Measurements from ENCODE around the gene AAMP. TPM values are rescaled to one million over a fixed set of nuclear protein-coding genes. Genes with fewer than 3 reads are reported as not detected.

AAMP gene
- total and polyA plus RNA-seq, 2 donors (not counting 3 experiments of a cell fraction or from before 2014, with no cell fraction given), result 69.3 to 84.4 TPM

- H4K20me1 ChIP-seq (replicated peaks; ENCODE audit: control insufficient read depth, extremely low read depth, insufficient read depth, low read length), result no peaks in the 10 kb centered on the region
- no TSS peak for BruUV-seq (replicated peaks)
- FAIRE-seq (no peak), DNase-seq (ENCODE audit: low read depth, low spot score) (no peak)
- H3K9me3 ChIP-seq (replicated peaks; ENCODE audit: control insufficient read depth, insufficient read depth, low read length), result no peaks in the 10 kb centered on the region
- H3K4me3 ChIP-seq (replicated peaks in 1 of 3; ENCODE audit: insufficient read depth in 1 of 3, low read depth in 1 of 3, low read length in 3 of 3), result no peak overlapping the region
- H3K27me3 ChIP-seq (ENCODE audit: control insufficient read depth in 2 of 2, insufficient read depth in 2 of 2, low read length in 2 of 2), result no peaks in the 10 kb centered on the region
- H2AFZ ChIP-seq (ENCODE audit: low read depth, low read length), result no peak overlapping the region
- TF ChIP-seq CTCF (IDR thresholded peaks at IDR 0.05; ENCODE audit: extremely low read depth in 1 of 2, insufficient read depth in 1 of 2, low read depth in 1 of 2, low read length in 2 of 2) (no peak), MYC (IDR thresholded peaks at IDR 0.05; ENCODE audit: low read depth, low read length) (no peak), POLR2AphosphoS5 (IDR thresholded peaks at IDR 0.05; ENCODE audit: insufficient read depth, low read depth, low read length) (no peak), JUN (IDR thresholded peaks at IDR 0.05; ENCODE audit: borderline replicate concordance, insufficient read depth, insufficient read length, low read depth) (no peak), EZH2 (IDR thresholded peaks at IDR 0.05; ENCODE audit: borderline replicate concordance, low read depth, low read length, severe bottlenecking) (no peak), MAX (IDR thresholded peaks at IDR 0.05; ENCODE audit: insufficient read depth, insufficient read length) (no peak), GATA2 (IDR thresholded peaks at IDR 0.05; ENCODE audit: insufficient read depth, insufficient read length, low read depth, low read length) (no peak), FOS (IDR thresholded peaks at IDR 0.05; ENCODE audit: borderline replicate concordance, insufficient read depth, low read length) (no peak), POLR2A (IDR thresholded peaks at IDR 0.05; ENCODE audit: low read depth, low read length) (no peak)
- peaks cover 17% of the 10 kb centered on the region for H3K4me1 ChIP-seq (ENCODE audit: control insufficient read depth, extremely low read depth, insufficient read depth, low read length)
- dilution Hi-C loops (cut with MboI; ENCODE audit: extremely low pct_ligation_motif_present, low sequenced_read_pairs), result no loop called here
- ChIA-PET POLR2A (no interaction called here), CTCF (interaction anchor here (0.9 to 1.4 kb wide), 6 partner anchors 9 to 139 kb away, joined by 3 to 7 read pairs (median 4); partner anchors contain the start of genes AAMP and PNKD)
- peaks cover 21 to 35% of the 10 kb centered on the region in 2 experiments for H3K36me3 ChIP-seq (ENCODE audit: control insufficient read depth in 2 of 2, extremely low read depth in 1 of 2, insufficient read depth in 2 of 2, low read length in 2 of 2)
- H3K9ac ChIP-seq (replicated peaks; ENCODE audit: extremely low read depth, insufficient read depth, low read length), result no peak overlapping the region
- no peaks in the 10 kb centered on the region for H3K9me1 ChIP-seq (replicated peaks; ENCODE audit: control insufficient read depth, extremely low read depth, insufficient read depth, low read length)
- intact Hi-C loops (cut with micrococcal nuclease), result loop anchor here (1.0 to 5.0 kb wide), 3 partner anchors 25 to 89 kb away; partner anchors contain the start of gene CXCR1
- H3K4me2 ChIP-seq (ENCODE audit: insufficient read depth, low read length), result no peak overlapping the region
- no peak overlapping the region for H3K27ac ChIP-seq (ENCODE audit: insufficient read depth, low read depth, low read length)
- H3K79me2 ChIP-seq (ENCODE audit: control insufficient read depth, insufficient read depth, low read length), result no peaks in the 10 kb centered on the region
Observed at GRCh38 chr2:218256612-218257350, 13.2 kb downstream of the AAMP start.

Data from endothelial cell of umbilical vein (primary cell).